ENCODE results near the gene DOCK1.

DNA sequence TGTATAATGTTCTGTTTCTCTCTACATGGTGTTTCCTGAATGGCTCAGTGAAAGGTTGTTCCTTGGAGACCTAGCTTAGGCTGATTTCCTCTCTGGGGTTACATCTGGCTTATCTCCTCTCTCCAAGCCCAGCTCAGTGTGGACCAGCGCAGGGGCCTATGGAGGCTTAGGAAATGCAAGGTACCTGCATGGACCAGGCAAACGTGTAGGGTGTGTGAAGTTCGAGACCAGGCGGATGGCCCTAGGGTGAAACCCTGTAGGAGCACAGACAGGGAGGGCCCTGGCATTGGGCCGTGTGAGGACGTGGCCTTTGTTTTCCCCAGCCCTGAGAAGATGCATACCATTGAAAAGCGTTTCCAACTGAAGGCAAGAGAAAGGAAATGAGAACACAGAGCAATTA lies 59.0 kb downstream of the DOCK1 start:
- TF ChIP-seq POLR2A (IDR thresholded peaks at IDR 0.05; ENCODE audit: low read depth, low read length), result no peak
- no peak for TF ChIP-seq POLR2AphosphoS5 (IDR thresholded peaks at IDR 0.05; ENCODE audit: low read depth, low read length)
- no peak for TF ChIP-seq SPI1 (IDR thresholded peaks at IDR 0.05; ENCODE audit: low read depth, low read length)
- no peak for TF ChIP-seq TAF1 (IDR thresholded peaks at IDR 0.05; ENCODE audit: low read depth, low read length)
- TF ChIP-seq POU2F2 (IDR thresholded peaks at IDR 0.05; ENCODE audit: low read depth, low read length), result no peak

All from GM12891 (cell line).